ENCODE measurements around the gene CASP14. TPM values are rescaled to one million over a fixed set of nuclear protein-coding genes. Genes with fewer than 3 reads are reported as not detected.
"Not testable (repeated sequence)": the region's sequence is repeated elsewhere in the genome, so short reads cannot be mapped to it uniquely, and the experiment has no call there.

CASP14 gene
- polyA plus RNA-seq, 3 donors from 2014 or later = not detected

- no peaks in the 10 kb centered on the region for H3K36me3 Mint-ChIP-seq
- H3K27me3 Mint-ChIP-seq (ENCODE audit: low read depth in 3 of 3) = peaks cover 1 to 5% (median 2%) of the 10 kb centered on the region in 3 donors
- peaks cover 4 to 6% of the 10 kb centered on the region in 2 donors for H3K4me1 Mint-ChIP-seq
- peak overlapping the region in 1 of 5 donors; percentile 47 for H3K4me3 Mint-ChIP-seq
- peak; percentile 54 to 67 (median 64) for DNase-seq
- peak overlapping the region in 2 of 6 donors; percentile 39 to 72 for H3K27ac Mint-ChIP-seq
- peaks cover 0 to 3% (median 0%) of the 10 kb centered on the region in 6 donors for H3K9me3 Mint-ChIP-seq
Observed at GRCh38 chr19:15091918-15092753, 42.9 kb downstream of the CASP14 start.

- peak overlapping the region in 1 of 6 donors; percentile 35 for H3K27ac Mint-ChIP-seq
- no peaks in the 10 kb centered on the region for H3K36me3 Mint-ChIP-seq
- no peak for DNase-seq
- H3K4me1 Mint-ChIP-seq = peaks cover 4 to 6% of the 10 kb centered on the region in 2 donors
- no peaks in the 10 kb centered on the region for H3K9me3 Mint-ChIP-seq
- peak overlapping the region in 1 of 5 donors; percentile 3 for H3K4me3 Mint-ChIP-seq
- H3K27me3 Mint-ChIP-seq (ENCODE audit: low read depth in 3 of 3) = peaks cover 1 to 3% (median 2%) of the 10 kb centered on the region in 3 donors
Observed at GRCh38 chr19:15093001-15093400, 43.7 kb downstream of the CASP14 start.

DNA sequence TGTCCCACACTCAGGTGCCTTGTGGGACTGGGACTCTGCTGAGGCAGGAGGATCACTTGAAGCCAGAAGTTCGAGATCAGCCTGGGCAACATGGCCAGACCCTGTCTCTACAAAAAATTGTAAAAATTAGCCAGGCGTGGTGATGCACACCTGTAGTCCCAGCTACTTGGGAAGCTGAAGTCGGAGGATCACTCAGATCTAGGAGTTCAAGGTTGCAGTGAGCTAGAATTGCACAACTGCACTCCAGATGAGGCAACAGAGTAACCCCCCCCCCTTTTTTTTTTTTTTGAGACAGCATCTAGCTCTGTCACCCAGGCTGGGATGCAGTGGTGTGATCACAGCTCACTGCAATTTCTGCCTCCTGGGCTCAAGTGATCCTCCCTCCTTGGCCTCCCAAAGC lies 46.9 kb downstream of the CASP14 start:
- H3K27ac Mint-ChIP-seq = no peak overlapping the region
- peaks cover 4 to 6% of the 10 kb centered on the region in 2 donors for H3K4me1 Mint-ChIP-seq
- H3K4me3 Mint-ChIP-seq = no peak overlapping the region
- H3K9me3 Mint-ChIP-seq = no peaks in the 10 kb centered on the region
- no peaks in the 10 kb centered on the region for H3K36me3 Mint-ChIP-seq
- no peak for DNase-seq
- H3K27me3 Mint-ChIP-seq (ENCODE audit: low read depth in 3 of 3) = peaks cover 0 to 5% (median 0%) of the 10 kb centered on the region in 3 donors

- H3K4me1 Mint-ChIP-seq; H3K27ac Mint-ChIP-seq; H3K27me3 Mint-ChIP-seq (ENCODE audit: low read depth in 3 of 3); H3K9me3 Mint-ChIP-seq; H3K4me3 Mint-ChIP-seq; H3K36me3 Mint-ChIP-seq; DNase-seq: not testable (repeated sequence)
Observed at GRCh38 chr19:15097980-15098379, 48.7 kb downstream of the CASP14 start.

DNA sequence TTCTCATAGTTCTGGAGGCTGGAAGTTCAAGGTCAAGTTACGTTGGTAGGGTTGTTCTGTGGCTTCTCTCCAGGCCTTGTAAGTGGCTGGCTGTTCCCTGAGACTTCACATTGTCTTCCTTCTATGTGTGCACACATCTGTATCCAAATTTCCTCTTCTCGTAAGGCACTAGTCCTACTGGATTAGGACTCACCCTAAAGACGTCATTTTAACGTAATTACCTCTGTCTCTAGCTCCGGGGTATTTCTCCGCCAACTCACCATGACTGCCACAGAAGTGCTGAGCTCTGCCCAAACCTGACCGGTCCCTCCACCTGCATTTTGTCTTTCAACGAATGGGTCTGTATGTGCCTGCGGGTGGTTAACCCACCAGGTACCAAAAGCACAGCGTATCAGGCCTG lies 49.2 kb downstream of the CASP14 start:
- Mint-ChIP-seq H3K9me3 (peaks cover 2 to 8% (median 3%) of the 10 kb centered on the region in 6 donors), H3K36me3 (peaks cover 0 to 1% (median 1%) of the 10 kb centered on the region in 3 donors), H3K4me1 (no peaks in the 10 kb centered on the region), H3K27ac (no peak overlapping the region), H3K4me3 (no peak overlapping the region), H3K27me3 (ENCODE audit: low read depth in 3 of 3) (peaks cover 0 to 9% (median 2%) of the 10 kb centered on the region in 3 donors)
- DNase-seq = no peak

GRCh38 chr19:15099017-15099582 lies 49.8 kb downstream of the CASP14 start:
- H3K36me3 Mint-ChIP-seq = peaks cover under 1 to 5% (median 5%) of the 10 kb centered on the region in 3 donors
- H3K27me3 Mint-ChIP-seq (ENCODE audit: low read depth in 3 of 3) = peaks cover 1 to 11% (median 3%) of the 10 kb centered on the region in 3 donors
- H3K4me3 Mint-ChIP-seq = no peak overlapping the region
- H3K27ac Mint-ChIP-seq = no peak overlapping the region
- H3K9me3 Mint-ChIP-seq = peaks cover 5 to 14% (median 8%) of the 10 kb centered on the region in 6 donors
- no peaks in the 10 kb centered on the region for H3K4me1 Mint-ChIP-seq
- no peak for DNase-seq

- Mint-ChIP-seq H3K4me3 (no peak overlapping the region), H3K4me1 (peaks cover 3 to 8% of the 10 kb centered on the region in 2 donors), H3K36me3 (peaks cover 4 to 17% (median 10%) of the 10 kb centered on the region in 3 donors), H3K27ac (no peak overlapping the region), H3K9me3 (peaks cover 8 to 22% (median 13%) of the 10 kb centered on the region in 6 donors), H3K27me3 (ENCODE audit: low read depth in 3 of 3) (peaks cover 7 to 26% (median 12%) of the 10 kb centered on the region in 3 donors)
- DNase-seq = peak; percentile 27 to 41 (median 27)
Observed at GRCh38 chr19:15101479-15102082, 52.3 kb downstream of the CASP14 start.

GRCh38 chr19:15104003-15104402 lies 54.7 kb downstream of the CASP14 start:
- H3K27ac Mint-ChIP-seq = no peak overlapping the region
- no peak for DNase-seq
- no peak overlapping the region for H3K4me3 Mint-ChIP-seq
- peaks cover 7 to 12% of the 10 kb centered on the region in 2 donors for H3K4me1 Mint-ChIP-seq
- H3K36me3 Mint-ChIP-seq = peaks cover 4 to 17% (median 10%) of the 10 kb centered on the region in 3 donors
- H3K9me3 Mint-ChIP-seq = peaks cover 8 to 22% (median 13%) of the 10 kb centered on the region in 6 donors
- peaks cover 17 to 34% (median 17%) of the 10 kb centered on the region in 3 donors for H3K27me3 Mint-ChIP-seq (ENCODE audit: low read depth in 3 of 3)

- no peak overlapping the region for H3K27ac Mint-ChIP-seq
- peaks cover 7 to 12% of the 10 kb centered on the region in 2 donors for H3K4me1 Mint-ChIP-seq
- peaks cover 8 to 22% (median 13%) of the 10 kb centered on the region in 6 donors for H3K9me3 Mint-ChIP-seq
- peaks cover 17 to 34% (median 17%) of the 10 kb centered on the region in 3 donors for H3K27me3 Mint-ChIP-seq (ENCODE audit: low read depth in 3 of 3)
- DNase-seq = no peak
- H3K36me3 Mint-ChIP-seq = peaks cover 4 to 17% (median 10%) of the 10 kb centered on the region in 3 donors
- H3K4me3 Mint-ChIP-seq = no peak overlapping the region
Observed at GRCh38 chr19:15104411-15104810, 55.1 kb downstream of the CASP14 start.

DNA sequence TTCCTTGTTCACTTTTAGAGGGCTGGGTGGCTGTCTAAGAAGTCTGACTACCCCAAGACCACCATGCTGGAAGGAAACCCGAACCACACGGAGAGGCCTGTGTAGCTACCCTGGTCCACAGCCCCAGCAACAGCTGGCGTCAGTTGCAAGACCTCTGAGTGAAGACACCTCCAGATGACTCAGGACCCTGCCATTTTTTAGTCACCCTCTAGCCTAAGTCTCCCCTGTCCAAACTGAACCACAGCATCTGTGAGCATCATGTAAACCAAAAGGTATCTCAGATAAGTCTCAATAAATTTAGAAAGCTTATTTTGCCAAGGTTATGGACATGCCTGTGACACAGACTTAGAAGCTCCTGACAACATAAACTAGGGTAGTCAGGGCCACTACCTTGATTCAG lies 55.8 kb downstream of the CASP14 start:
- H3K4me3 Mint-ChIP-seq = no peak overlapping the region
- H3K9me3 Mint-ChIP-seq = peaks cover 8 to 22% (median 13%) of the 10 kb centered on the region in 6 donors
- H3K36me3 Mint-ChIP-seq = peaks cover 4 to 17% (median 10%) of the 10 kb centered on the region in 3 donors
- DNase-seq = no peak
- peaks cover 17 to 34% (median 17%) of the 10 kb centered on the region in 3 donors for H3K27me3 Mint-ChIP-seq (ENCODE audit: low read depth in 3 of 3)
- H3K27ac Mint-ChIP-seq = no peak overlapping the region
- peaks cover 7 to 12% of the 10 kb centered on the region in 2 donors for H3K4me1 Mint-ChIP-seq

DNA sequence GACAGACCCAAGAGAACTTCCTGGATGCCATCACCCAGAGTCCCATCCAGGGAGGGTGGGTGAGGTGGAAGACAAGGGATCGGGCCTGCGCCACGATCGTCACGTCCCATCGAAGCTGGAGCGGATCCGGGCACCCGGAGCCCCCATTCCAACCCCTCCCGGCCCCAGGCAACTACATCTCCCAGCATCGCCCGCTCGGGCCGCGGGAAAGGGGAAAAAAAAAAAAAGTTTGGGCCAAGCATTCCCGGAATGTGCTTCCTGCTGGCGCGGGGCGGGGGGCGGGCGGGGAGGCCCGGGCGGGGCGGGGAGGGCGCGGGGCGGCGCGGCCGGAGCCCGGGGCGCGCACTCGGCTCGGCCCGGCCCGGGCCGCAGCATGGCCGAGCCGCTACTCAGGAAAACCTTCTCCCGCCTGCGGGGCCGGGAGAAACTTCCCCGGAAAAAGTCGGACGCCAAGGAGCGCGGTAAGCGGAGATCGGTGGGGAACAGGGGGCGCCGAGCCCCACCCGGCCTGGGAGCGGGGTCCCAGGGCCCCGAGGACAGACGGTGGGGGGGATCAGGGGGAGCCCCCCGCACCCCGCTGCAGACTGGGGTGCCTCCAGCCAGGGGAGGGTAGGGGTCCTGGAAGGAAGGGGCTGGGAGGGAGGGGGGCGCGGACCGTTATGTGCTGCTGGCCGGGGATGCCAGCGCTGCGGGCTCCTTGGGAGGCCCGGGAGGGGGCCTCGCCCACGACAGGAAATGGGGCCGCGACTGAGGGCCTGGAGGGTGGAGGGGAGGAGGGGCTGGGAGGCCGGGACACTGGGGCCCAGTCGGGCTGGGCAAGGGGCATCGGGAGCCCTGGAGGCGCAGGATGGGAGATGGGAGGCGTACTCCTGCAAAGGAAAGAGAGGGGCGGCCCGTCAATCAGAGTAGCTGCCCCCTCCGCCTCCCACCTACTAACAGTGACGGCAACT lies 58.1 kb downstream of the CASP14 start, which contains the start of gene SYDE1:
Gene SYDE1, plus strand, starts transcription at position 341 of the 950 bp plus-strand sequence. Its CDS starts 33 bp downstream, at position 374.
- peaks cover 4 to 17% (median 10%) of the 10 kb centered on the region in 3 donors for H3K36me3 Mint-ChIP-seq
- no peak for DNase-seq
- peaks cover 17 to 31% (median 17%) of the 10 kb centered on the region in 3 donors for H3K27me3 Mint-ChIP-seq (ENCODE audit: low read depth in 3 of 3)

More for the DNA sequence above, 58.1 kb downstream of the CASP14 start, which contains the start of gene SYDE1:
- peak within 1 kb of the TSS in 4 of 5 donors; percentile 50 to 63 (median 54) for H3K4me3 Mint-ChIP-seq
- peaks cover 8 to 19% (median 13%) of the 10 kb centered on the region in 6 donors for H3K9me3 Mint-ChIP-seq
- H3K4me1 Mint-ChIP-seq = peaks cover 7 to 12% of the 10 kb centered on the region in 2 donors
- no peak within 1 kb of the TSS for H3K27ac Mint-ChIP-seq

Data from immature natural killer cell (primary cell).